Activated CD8-positive, alpha-beta memory T cell treated with anti-CD3 and anti-CD28 coated beads for 48 hours (primary cell): ENCODE measurements around the gene BRMS1.
"Not testable (repeated sequence)": the region's sequence is repeated elsewhere in the genome, so short reads cannot be mapped to it uniquely, and the experiment has no call there.

ENCODE experiments used
- DNase-seq, 3 experiments: peaks; one replicate each; pipeline ENCODE4 v3.0.0-alpha.2; 2020; ENCODE audit warnings: low read depth in 2 of 3, low spot score in 2 of 3

Gene BRMS1

GRCh38 chr11:66311965-66312548, 32.8 kb downstream of the BRMS1 start:
- peak; percentile 91 to 96 (median 95) for DNase-seq

GRCh38 chr11:66311470-66311964, 33.4 kb downstream of the BRMS1 start:
- no peak for DNase-seq

- not testable (repeated sequence) for DNase-seq
These were observed 34.0 kb downstream of the BRMS1 start for GRCh38 chr11:66310803-66311440.

GRCh38 chr11:66310324-66310723, 34.6 kb downstream of the BRMS1 start:
- no peak for DNase-seq

- DNase-seq, result no peak
These were observed 35.4 kb downstream of the BRMS1 start for GRCh38 chr11:66309475-66309874.

- DNase-seq, result no peak
These were observed 42.2 kb downstream of the BRMS1 start for GRCh38 chr11:66302656-66303055.

GRCh38 chr11:66299186-66299585, 45.7 kb downstream of the BRMS1 start:
- no peak for DNase-seq

- DNase-seq, result no peak
These were observed 47.3 kb downstream of the BRMS1 start for GRCh38 chr11:66297610-66298009.

GRCh38 chr11:66294626-66295620, 50.0 kb downstream of the BRMS1 start:
- DNase-seq, result no peak

GRCh38 chr11:66293777-66294625, 50.9 kb downstream of the BRMS1 start:
- DNase-seq, result no peak

- no peak for DNase-seq
These were observed 51.6 kb downstream of the BRMS1 start for GRCh38 chr11:66293352-66293751.

- DNase-seq, result no peak
These were observed 52.2 kb downstream of the BRMS1 start for GRCh38 chr11:66292543-66293332.

- DNase-seq, result no peak
These were observed 53.0 kb downstream of the BRMS1 start, which contains the start of gene TMEM151A for GRCh38 chr11:66291706-66292542. Gene TMEM151A, plus strand, starts transcription at chr11:66291894. Its CDS starts 120 bp downstream, at chr11:66292014.

GRCh38 chr11:66291303-66291705, 53.6 kb downstream of the BRMS1 start:
- no peak for DNase-seq

- DNase-seq, result no peak
These were observed 54.6 kb downstream of the BRMS1 start for GRCh38 chr11:66290330-66290621.

GRCh38 chr11:66289548-66290329, 55.2 kb downstream of the BRMS1 start:
- DNase-seq, result peak in 1 of 3 experiments; percentile 69

- DNase-seq, result peak; percentile 81 to 97 (median 91)
These were observed 56.0 kb downstream of the BRMS1 start, which contains the start of gene YIF1A for GRCh38 chr11:66288671-66289547. Gene YIF1A, minus strand, starts transcription at chr11:66289143. Its CDS starts 158 bp downstream, at chr11:66288985.
